Common myeloid progenitor, CD34-positive (primary cell): Measurements from ENCODE around the gene ALDH1L2.
A peak's percentile ranks its signal among the peaks of the same experiment; 100 is the strongest.
"Not testable (repeated sequence)": the region's sequence is repeated elsewhere in the genome, so short reads cannot be mapped to it uniquely, and the experiment has no call there.

Source experiments
- CTCF ChIA-PET: fragments of 350-600 bp; sonication (Branson Sonifier 250); formaldehyde crosslinking; loops from one replicate; lab custom pipeline; 2021; ENCODE audit warnings: antibody characterized with exemption; lab: Charles Lee
- POLR2A ChIA-PET: fragments of 350-600 bp; sonication (Branson Sonifier 250); formaldehyde crosslinking; loops from one replicate; lab custom pipeline; 2021; ENCODE audit warnings: antibody characterized with exemption; lab: Charles Lee
- DNase-seq, 3 donors: peaks; one replicate each; pipeline versions ENCODE4 v3.0.0 to v3.0.0-alpha.2; 2013
- H3K27ac ChIP-seq, 2 experiments: 1 replicate in 1 of 2; 2 replicates in 1 of 2; pipeline ENCODE4 v1.7.0; 2013; ENCODE audit warnings: inconsistent platforms in 2 of 2, low read length in 2 of 2, mild to moderate bottlenecking in 2 of 2, low read depth in 1 of 2, moderate library complexity in 1 of 2; ENCODE audit not compliant: severe bottlenecking in 2 of 2, insufficient read depth in 1 of 2, poor library complexity in 1 of 2
- H3K27me3 ChIP-seq, 5 experiments: replicated peaks in 2 of 5; 1 replicate in 3 of 5; 2 replicates in 2 of 5; pipeline versions ENCODE4 v1.6.1 to v1.7.0; 2013; ENCODE audit warnings: low read length in 4 of 5, mild to moderate bottlenecking in 2 of 5, moderate library complexity in 2 of 5, inconsistent platforms in 1 of 5; ENCODE audit not compliant: insufficient read depth in 5 of 5, control insufficient read depth in 4 of 5
- H3K36me3 ChIP-seq, 4 experiments: 1 replicate in 2 of 4; 2 replicates in 2 of 4; pipeline versions ENCODE4 v1.6.1 to v1.7.0; 2013; ENCODE audit warnings: low read length in 3 of 4, control low read depth in 1 of 4, mild to moderate bottlenecking in 1 of 4; ENCODE audit not compliant: control insufficient read depth in 4 of 4, insufficient read depth in 4 of 4
- H3K4me1 ChIP-seq, 4 experiments: 1 replicate in 3 of 4; 2 replicates in 1 of 4; pipeline versions ENCODE4 v1.6.1 to v1.7.1; 2013; ENCODE audit warnings: low read length in 3 of 4, mild to moderate bottlenecking in 3 of 4, control low read depth in 1 of 4, inconsistent platforms in 1 of 4, moderate library complexity in 1 of 4; ENCODE audit not compliant: control insufficient read depth in 4 of 4, insufficient read depth in 4 of 4; ENCODE audit errors: control extremely low read depth in 1 of 4
- H3K4me3 ChIP-seq, 7 experiments: 1 replicate in 4 of 7; 2 replicates in 3 of 7; pipeline versions ENCODE4 v1.5.1 to v1.7.0; 2013; ENCODE audit warnings: mild to moderate bottlenecking in 7 of 7, low read length in 6 of 7, moderate library complexity in 6 of 7, inconsistent platforms in 2 of 7, low read depth in 2 of 7, control low read depth in 1 of 7; ENCODE audit not compliant: insufficient read depth in 4 of 7, control insufficient read depth in 1 of 7; ENCODE audit errors: extremely low read depth in 1 of 7
- H3K9me3 ChIP-seq, 5 experiments: 1 replicate in 4 of 5; 2 replicates in 1 of 5; pipeline versions ENCODE4 v1.6.1 to v1.7.1; 2013; ENCODE audit warnings: low read length in 4 of 5, mild to moderate bottlenecking in 2 of 5, inconsistent platforms in 1 of 5, low read depth in 1 of 5, moderate library complexity in 1 of 5; ENCODE audit not compliant: control insufficient read depth in 4 of 5, insufficient read depth in 2 of 5; ENCODE audit errors: control extremely low read depth in 1 of 5
- WGBS: methylation state at CpG from one replicate; pipeline ENCODE4 v1.1.5; 2013; ENCODE audit not compliant: insufficient coverage; 5-methylcytosine and 5-hydroxymethylcytosine counted together

The ALDH1L2 gene

DNA sequence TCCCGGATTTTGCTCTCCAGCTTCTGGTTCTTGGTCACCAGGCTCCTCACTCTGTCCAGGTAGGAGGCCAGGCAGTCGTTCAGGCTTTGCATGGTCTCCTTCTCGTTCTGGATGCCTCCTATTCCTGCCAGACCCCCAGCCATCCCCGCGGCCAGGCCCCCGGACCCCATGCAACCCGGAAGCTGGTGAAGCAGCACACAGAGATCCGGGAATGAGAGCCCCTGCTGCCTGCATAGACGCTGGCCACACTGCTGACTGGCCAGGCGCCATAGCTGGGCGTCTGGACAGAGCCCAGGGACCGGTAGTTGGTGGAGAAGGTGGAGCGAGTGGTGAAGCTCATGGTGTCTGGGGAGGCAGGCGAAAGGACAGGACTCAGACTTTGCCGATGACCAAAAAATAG, 106.6 kb downstream of the ALDH1L2 start:
- DNase-seq, H3K27me3 ChIP-seq, H3K36me3 ChIP-seq, H3K9me3 ChIP-seq, POLR2A ChIA-PET, H3K27ac ChIP-seq, H3K4me1 ChIP-seq, H3K4me3 ChIP-seq: not testable (repeated sequence)
- WGBS = 98% methylated on average over 15 of the region's 15 CpGs
- CTCF ChIA-PET = interaction anchor here (1.0 kb wide), 1 partner anchor 18 kb away, joined by 4 read pairs; no protein-coding TSS in a partner anchor

DNA sequence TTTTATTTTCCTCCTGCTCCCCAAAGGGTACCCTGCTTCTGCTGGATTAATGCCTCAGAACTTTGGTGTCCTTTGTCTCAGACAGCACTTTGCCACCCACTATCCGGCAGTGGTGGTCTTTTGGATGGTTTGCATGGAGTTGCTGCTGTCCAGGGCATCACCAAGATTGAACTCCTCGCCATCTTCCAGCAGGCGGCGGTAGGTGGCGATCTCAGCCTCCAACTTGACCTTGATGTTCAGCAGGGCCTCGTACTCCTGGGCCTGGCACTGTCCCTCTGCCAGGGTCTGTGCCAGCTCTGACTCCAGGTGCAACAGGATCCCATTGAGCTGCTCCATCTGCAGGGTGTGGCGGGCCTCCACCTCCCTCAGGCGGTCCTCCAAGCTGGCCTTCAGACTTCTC, 107.6 kb downstream of the ALDH1L2 start:
- no peaks in the 10 kb centered on the region for H3K4me1 ChIP-seq
- H3K27ac ChIP-seq = no peak overlapping the region
- WGBS = 97% methylated on average over 8 of the region's 8 CpGs
- DNase-seq = no peak
- H3K9me3 ChIP-seq = peaks cover 0 to 1% (median 0%) of the 10 kb centered on the region in 5 experiments
- no peaks in the 10 kb centered on the region for H3K36me3 ChIP-seq
- H3K27me3 ChIP-seq = no peaks in the 10 kb centered on the region
- POLR2A ChIA-PET = no interaction called here
- CTCF ChIA-PET = interaction anchor here (0.8 kb wide), 1 partner anchor 9 kb away, joined by 3 read pairs; the partner anchor contains the start of gene NOPCHAP1
- no peak overlapping the region for H3K4me3 ChIP-seq

DNA sequence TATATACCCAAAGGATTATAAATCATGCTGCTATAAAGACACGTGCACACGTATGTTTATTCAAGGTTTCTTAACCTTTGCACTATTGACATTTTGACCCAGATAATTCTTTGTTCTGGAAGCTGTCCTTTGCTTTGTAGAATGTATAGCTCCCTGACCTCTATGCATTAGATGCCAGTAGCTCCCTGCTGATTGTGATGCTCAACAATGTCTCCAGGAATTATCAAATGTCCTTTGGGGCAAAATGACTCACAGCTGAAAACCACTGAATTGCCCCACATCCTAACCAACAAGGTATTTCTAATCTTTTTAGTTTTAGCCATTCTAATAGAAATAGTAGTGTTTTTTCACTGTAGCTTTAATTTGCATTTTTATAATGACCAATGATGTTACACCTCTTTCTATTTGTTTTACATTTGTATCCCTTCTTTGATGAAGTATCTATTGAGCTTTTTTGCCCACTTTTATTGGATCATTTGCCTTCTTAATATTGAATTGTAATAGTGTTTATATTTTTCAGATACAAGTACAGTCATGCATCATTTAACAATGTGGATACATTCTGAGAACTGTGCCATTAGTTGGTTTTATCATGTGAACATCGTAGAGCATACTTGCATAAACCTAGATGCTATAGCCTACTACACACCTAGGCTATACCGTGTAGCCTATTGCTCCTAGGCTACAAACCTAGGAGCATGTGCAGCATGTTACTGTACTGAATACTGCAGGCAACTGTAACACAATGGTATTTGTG, 108.5 kb downstream of the ALDH1L2 start:
- H3K27me3 ChIP-seq = no peaks in the 10 kb centered on the region
- H3K27ac ChIP-seq = no peak overlapping the region
- peak in 1 of 3 donors; percentile 14 for DNase-seq
- no peaks in the 10 kb centered on the region for H3K36me3 ChIP-seq
- ChIA-PET POLR2A (no interaction called here), CTCF (interaction anchor here (0.9 kb wide), 1 partner anchor 295 kb away, joined by 3 read pairs; no protein-coding TSS in a partner anchor)
- no CpG with 5 or more reads among the region's 4 CpGs for WGBS
- peaks cover 0 to 1% (median 0%) of the 10 kb centered on the region in 5 experiments for H3K9me3 ChIP-seq
- H3K4me3 ChIP-seq = no peak overlapping the region
- H3K4me1 ChIP-seq = no peaks in the 10 kb centered on the region

DNA sequence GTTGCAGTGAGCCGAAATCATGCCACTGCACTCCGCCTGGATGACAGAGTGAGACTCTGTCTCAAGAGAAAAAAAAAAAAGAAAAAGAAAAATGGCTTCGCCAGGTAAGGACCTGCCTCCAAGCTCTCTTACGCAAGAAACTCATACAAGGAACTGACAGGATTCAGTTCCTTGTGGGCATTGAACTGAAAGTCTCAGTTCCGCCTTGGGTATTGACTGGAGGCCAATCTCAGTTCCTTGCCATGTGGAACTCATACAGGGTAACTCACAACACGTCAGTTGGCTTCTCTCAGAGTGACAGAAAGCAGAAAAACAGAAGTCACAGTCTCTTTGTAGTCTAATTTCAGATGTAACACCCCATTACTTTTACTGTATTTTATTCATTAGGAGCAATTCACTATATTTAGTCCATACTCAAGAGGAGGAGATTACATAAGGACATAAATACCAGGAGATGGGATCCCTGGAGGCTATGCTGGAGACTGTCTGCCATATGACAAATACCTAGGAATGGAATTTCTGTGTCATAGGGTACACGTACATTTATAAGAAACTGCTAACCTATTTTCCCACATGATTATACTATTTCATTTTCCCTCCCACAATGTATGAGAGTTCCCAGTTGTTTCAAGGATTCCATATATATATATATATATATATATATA, 109.5 kb downstream of the ALDH1L2 start:
- peak in 2 of 3 donors; percentile 14 to 44 for DNase-seq

GRCh38 chr12:104973250-104973649, 111.0 kb downstream of the ALDH1L2 start:
- no peak for DNase-seq
- Histone ChIP-seq H3K36me3 (no peaks in the 10 kb centered on the region), H3K4me3 (no peak overlapping the region), H3K27me3 (no peaks in the 10 kb centered on the region), H3K9me3 (no peaks in the 10 kb centered on the region), H3K4me1 (no peaks in the 10 kb centered on the region), H3K27ac (no peak overlapping the region)
- WGBS = no CpG with 5 or more reads among the region's 5 CpGs
- POLR2A ChIA-PET = no interaction called here
- CTCF ChIA-PET = no interaction called here

More for the DNA sequence above, 109.5 kb downstream of the ALDH1L2 start:
- no peaks in the 10 kb centered on the region for H3K36me3 ChIP-seq
- no peak overlapping the region for H3K4me3 ChIP-seq
- CTCF ChIA-PET = no interaction called here
- WGBS = 87% methylated on average over 4 of the region's 7 CpGs
- H3K9me3 ChIP-seq = peaks cover 0 to 1% (median 0%) of the 10 kb centered on the region in 5 experiments
- POLR2A ChIA-PET = no interaction called here
- no peaks in the 10 kb centered on the region for H3K27me3 ChIP-seq
- no peak overlapping the region for H3K27ac ChIP-seq
- H3K4me1 ChIP-seq = no peaks in the 10 kb centered on the region

GRCh38 chr12:104971306-104971705, 113.0 kb downstream of the ALDH1L2 start:
- WGBS = 79% methylated on average over 5 of the region's 5 CpGs
- Histone ChIP-seq H3K9me3 (no peaks in the 10 kb centered on the region), H3K36me3 (no peaks in the 10 kb centered on the region), H3K4me1 (no peaks in the 10 kb centered on the region), H3K4me3 (no peak overlapping the region), H3K27ac (no peak overlapping the region), H3K27me3 (no peaks in the 10 kb centered on the region)
- CTCF ChIA-PET = no interaction called here
- POLR2A ChIA-PET = no interaction called here
- no peak for DNase-seq
